ENCODE data around the gene EIF5AL1.
"Not testable (repeated sequence)": the region's sequence is repeated elsewhere in the genome, so short reads cannot be mapped to it uniquely, and the experiment has no call there.

DNA sequence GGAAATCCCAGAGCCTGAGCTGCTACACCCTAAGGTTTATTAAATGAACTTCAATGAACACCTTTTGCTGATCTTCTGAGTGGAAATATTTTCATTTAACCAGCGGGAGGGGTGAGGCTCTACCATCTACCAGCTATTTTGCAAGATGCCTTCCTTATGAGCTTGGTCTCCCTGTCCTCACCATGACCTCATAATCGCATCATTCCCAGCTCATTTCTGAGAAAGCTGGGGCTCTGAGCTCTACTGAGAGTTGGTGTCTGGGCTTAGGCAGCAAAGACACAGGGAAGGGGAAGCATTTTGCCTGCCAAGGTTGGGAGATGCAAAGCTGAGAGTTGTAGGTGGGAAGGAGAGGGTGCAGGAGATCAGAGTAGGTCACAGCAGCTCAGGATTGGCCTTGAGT lies 7.8 kb upstream of the EIF5AL1 start:
- not testable (repeated sequence) for TF ChIP-seq EZH2 (IDR thresholded peaks at IDR 0.05; ENCODE audit: borderline replicate concordance, insufficient read depth, low read depth, low read length, poor library complexity, severe bottlenecking)
- TF ChIP-seq, protein P1, sequence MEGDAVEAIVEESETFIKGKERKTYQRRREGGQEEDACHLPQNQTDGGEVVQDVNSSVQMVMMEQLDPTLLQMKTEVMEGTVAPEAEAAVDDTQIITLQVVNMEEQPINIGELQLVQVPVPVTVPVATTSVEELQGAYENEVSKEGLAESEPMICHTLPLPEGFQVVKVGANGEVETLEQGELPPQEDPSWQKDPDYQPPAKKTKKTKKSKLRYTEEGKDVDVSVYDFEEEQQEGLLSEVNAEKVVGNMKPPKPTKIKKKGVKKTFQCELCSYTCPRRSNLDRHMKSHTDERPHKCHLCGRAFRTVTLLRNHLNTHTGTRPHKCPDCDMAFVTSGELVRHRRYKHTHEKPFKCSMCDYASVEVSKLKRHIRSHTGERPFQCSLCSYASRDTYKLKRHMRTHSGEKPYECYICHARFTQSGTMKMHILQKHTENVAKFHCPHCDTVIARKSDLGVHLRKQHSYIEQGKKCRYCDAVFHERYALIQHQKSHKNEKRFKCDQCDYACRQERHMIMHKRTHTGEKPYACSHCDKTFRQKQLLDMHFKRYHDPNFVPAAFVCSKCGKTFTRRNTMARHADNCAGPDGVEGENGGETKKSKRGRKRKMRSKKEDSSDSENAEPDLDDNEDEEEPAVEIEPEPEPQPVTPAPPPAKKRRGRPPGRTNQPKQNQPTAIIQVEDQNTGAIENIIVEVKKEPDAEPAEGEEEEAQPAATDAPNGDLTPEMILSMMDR (IDR thresholded peaks at IDR 0.05), result not testable (repeated sequence)
